ENCODE measurements around the gene SPART.
"Not testable (repeated sequence)": the region's sequence is repeated elsewhere in the genome, so short reads cannot be mapped to it uniquely, and the experiment has no call there.

Gene SPART

GRCh38 chr13:36319793-36320192, 26.4 kb downstream of the SPART start:
- peaks cover 11% of the 10 kb centered on the region for H3K36me3 Mint-ChIP-seq (ENCODE audit: low read depth)
- H3K27ac Mint-ChIP-seq; H3K9me3 Mint-ChIP-seq; H3K4me3 Mint-ChIP-seq; H3K27me3 Mint-ChIP-seq (ENCODE audit: low read depth); H3K4me1 Mint-ChIP-seq (ENCODE audit: low read depth); DNase-seq (ENCODE audit: low spot score): not testable (repeated sequence)

- H3K4me1 Mint-ChIP-seq (ENCODE audit: low read depth): no peaks in the 10 kb centered on the region
- no peak overlapping the region for H3K4me3 Mint-ChIP-seq
- H3K27ac Mint-ChIP-seq: no peak overlapping the region
- no peaks in the 10 kb centered on the region for H3K9me3 Mint-ChIP-seq
- H3K36me3 Mint-ChIP-seq (ENCODE audit: low read depth): peaks cover 31% of the 10 kb centered on the region
- H3K27me3 Mint-ChIP-seq (ENCODE audit: low read depth): no peaks in the 10 kb centered on the region
- DNase-seq (ENCODE audit: low spot score): no peak
These were observed 32.9 kb downstream of the SPART start for GRCh38 chr13:36313047-36313969.

GRCh38 chr13:36310417-36311108, 35.6 kb downstream of the SPART start:
- Mint-ChIP-seq H3K36me3 (ENCODE audit: low read depth) (peaks cover 31% of the 10 kb centered on the region), H3K4me1 (ENCODE audit: low read depth) (no peaks in the 10 kb centered on the region), H3K9me3 (no peaks in the 10 kb centered on the region), H3K27me3 (ENCODE audit: low read depth) (no peaks in the 10 kb centered on the region), H3K4me3 (no peak overlapping the region), H3K27ac (no peak overlapping the region)
- no peak for DNase-seq (ENCODE audit: low spot score)

- Mint-ChIP-seq H3K36me3 (ENCODE audit: low read depth) (peaks cover 8% of the 10 kb centered on the region), H3K9me3 (no peaks in the 10 kb centered on the region), H3K27me3 (ENCODE audit: low read depth) (peaks cover 24% of the 10 kb centered on the region), H3K4me3 (no peak overlapping the region), H3K27ac (no peak overlapping the region), H3K4me1 (ENCODE audit: low read depth) (peaks cover 7% of the 10 kb centered on the region)
- DNase-seq (ENCODE audit: low spot score): no peak
These were observed 43.9 kb downstream of the SPART start for GRCh38 chr13:36302289-36302688.

- not testable (repeated sequence) for H3K9me3 Mint-ChIP-seq; H3K36me3 Mint-ChIP-seq (ENCODE audit: low read depth); H3K4me3 Mint-ChIP-seq; H3K27ac Mint-ChIP-seq; DNase-seq (ENCODE audit: low spot score)
- Mint-ChIP-seq H3K4me1 (ENCODE audit: low read depth) (peaks cover 12% of the 10 kb centered on the region), H3K27me3 (ENCODE audit: low read depth) (peaks cover 33% of the 10 kb centered on the region)
These were observed 46.7 kb downstream of the SPART start for GRCh38 chr13:36299469-36299868.

- Mint-ChIP-seq H3K9me3 (no peaks in the 10 kb centered on the region), H3K4me3 (peak overlapping the region; percentile 86), H3K36me3 (ENCODE audit: low read depth) (peaks cover 2% of the 10 kb centered on the region), H3K4me1 (ENCODE audit: low read depth) (peaks cover 12% of the 10 kb centered on the region), H3K27ac (no peak overlapping the region), H3K27me3 (ENCODE audit: low read depth) (peaks cover 33% of the 10 kb centered on the region)
- no peak for DNase-seq (ENCODE audit: low spot score)
These were observed 47.6 kb downstream of the SPART start for GRCh38 chr13:36298535-36299068.

GRCh38 chr13:36297366-36298338, 48.5 kb downstream of the SPART start, which contains the start of gene CCDC169:
TSS of gene CCDC169 (minus strand) at chr13:36297814. CDS start at chr13:36297719, 95 bp downstream.
- Mint-ChIP-seq H3K9me3 (no peaks in the 10 kb centered on the region), H3K27ac (peak within 1 kb of the TSS; percentile 79), H3K4me1 (ENCODE audit: low read depth) (peaks cover 12% of the 10 kb centered on the region), H3K27me3 (ENCODE audit: low read depth) (peaks cover 35% of the 10 kb centered on the region), H3K4me3 (peak within 1 kb of the TSS; percentile 86), H3K36me3 (ENCODE audit: low read depth) (no peaks in the 10 kb centered on the region)
- peak; percentile 72 for DNase-seq (ENCODE audit: low spot score)

GRCh38 chr13:36294096-36294495, 52.1 kb downstream of the SPART start:
- H3K27ac Mint-ChIP-seq: no peak overlapping the region
- H3K4me1 Mint-ChIP-seq (ENCODE audit: low read depth): peaks cover 12% of the 10 kb centered on the region
- peaks cover 10% of the 10 kb centered on the region for H3K9me3 Mint-ChIP-seq
- H3K27me3 Mint-ChIP-seq (ENCODE audit: low read depth): peaks cover 30% of the 10 kb centered on the region
- H3K4me3 Mint-ChIP-seq: no peak overlapping the region
- DNase-seq (ENCODE audit: low spot score): no peak
- no peaks in the 10 kb centered on the region for H3K36me3 Mint-ChIP-seq (ENCODE audit: low read depth)

GRCh38 chr13:36293497-36293896, 52.7 kb downstream of the SPART start:
- Mint-ChIP-seq H3K36me3 (ENCODE audit: low read depth) (no peaks in the 10 kb centered on the region), H3K9me3 (peaks cover 10% of the 10 kb centered on the region), H3K4me1 (ENCODE audit: low read depth) (peaks cover 12% of the 10 kb centered on the region), H3K27ac (no peak overlapping the region), H3K27me3 (ENCODE audit: low read depth) (peaks cover 24% of the 10 kb centered on the region), H3K4me3 (no peak overlapping the region)
- DNase-seq (ENCODE audit: low spot score): no peak

- H3K4me1 Mint-ChIP-seq (ENCODE audit: low read depth): no peaks in the 10 kb centered on the region
- no peak overlapping the region for H3K27ac Mint-ChIP-seq
- DNase-seq (ENCODE audit: low spot score): no peak
- no peak overlapping the region for H3K4me3 Mint-ChIP-seq
- peaks cover 10% of the 10 kb centered on the region for H3K9me3 Mint-ChIP-seq
- H3K27me3 Mint-ChIP-seq (ENCODE audit: low read depth): peaks cover 5% of the 10 kb centered on the region
- no peaks in the 10 kb centered on the region for H3K36me3 Mint-ChIP-seq (ENCODE audit: low read depth)
These were observed 57.3 kb downstream of the SPART start for GRCh38 chr13:36288794-36289391.

GRCh38 chr13:36286006-36286405, 60.2 kb downstream of the SPART start:
- no peak overlapping the region for H3K27ac Mint-ChIP-seq
- H3K4me1 Mint-ChIP-seq (ENCODE audit: low read depth): no peaks in the 10 kb centered on the region
- peaks cover 9% of the 10 kb centered on the region for H3K9me3 Mint-ChIP-seq
- no peak overlapping the region for H3K4me3 Mint-ChIP-seq
- H3K27me3 Mint-ChIP-seq (ENCODE audit: low read depth): peaks cover 9% of the 10 kb centered on the region
- no peaks in the 10 kb centered on the region for H3K36me3 Mint-ChIP-seq (ENCODE audit: low read depth)
- DNase-seq (ENCODE audit: low spot score): no peak

GRCh38 chr13:36282821-36283432, 63.3 kb downstream of the SPART start:
- no peak overlapping the region for H3K27ac Mint-ChIP-seq
- peaks cover 9% of the 10 kb centered on the region for H3K27me3 Mint-ChIP-seq (ENCODE audit: low read depth)
- no peak for DNase-seq (ENCODE audit: low spot score)
- H3K36me3 Mint-ChIP-seq (ENCODE audit: low read depth): no peaks in the 10 kb centered on the region
- H3K9me3 Mint-ChIP-seq: no peaks in the 10 kb centered on the region
- H3K4me3 Mint-ChIP-seq: no peak overlapping the region
- no peaks in the 10 kb centered on the region for H3K4me1 Mint-ChIP-seq (ENCODE audit: low read depth)

Measured in T-helper 2 cell treated with Interferon-gamma antibody and Interleukin-4, amounts not matched to agents 5 μg/mL and 100 μg/mL, for 36 hours (primary cell).